ENCODE data around the gene LONRF2.

Gene LONRF2

GRCh38 chr2:100237163-100237562 is 85.1 kb downstream of the LONRF2 start:
- Histone ChIP-seq H3K27ac (replicated peaks) (no peak overlapping the region), H3K4me3 (replicated peaks; ENCODE audit: insufficient read depth, low read length) (no peak overlapping the region), H3K27me3 (ENCODE audit: insufficient read depth, poor library complexity, severe bottlenecking) (no peaks in the 10 kb centered on the region)
- TF ChIP-seq GABPA (IDR thresholded peaks at IDR 0.05; ENCODE audit: low read depth) (no peak), REST (IDR thresholded peaks at IDR 0.05; ENCODE audit: insufficient replicate concordance, low read depth) (no peak), POLR2AphosphoS5 (IDR thresholded peaks at IDR 0.05; ENCODE audit: low read depth) (no peak), SPI1 (IDR thresholded peaks at IDR 0.05; ENCODE audit: borderline replicate concordance, low read depth) (no peak)
- TF ChIP-seq, protein P1, sequence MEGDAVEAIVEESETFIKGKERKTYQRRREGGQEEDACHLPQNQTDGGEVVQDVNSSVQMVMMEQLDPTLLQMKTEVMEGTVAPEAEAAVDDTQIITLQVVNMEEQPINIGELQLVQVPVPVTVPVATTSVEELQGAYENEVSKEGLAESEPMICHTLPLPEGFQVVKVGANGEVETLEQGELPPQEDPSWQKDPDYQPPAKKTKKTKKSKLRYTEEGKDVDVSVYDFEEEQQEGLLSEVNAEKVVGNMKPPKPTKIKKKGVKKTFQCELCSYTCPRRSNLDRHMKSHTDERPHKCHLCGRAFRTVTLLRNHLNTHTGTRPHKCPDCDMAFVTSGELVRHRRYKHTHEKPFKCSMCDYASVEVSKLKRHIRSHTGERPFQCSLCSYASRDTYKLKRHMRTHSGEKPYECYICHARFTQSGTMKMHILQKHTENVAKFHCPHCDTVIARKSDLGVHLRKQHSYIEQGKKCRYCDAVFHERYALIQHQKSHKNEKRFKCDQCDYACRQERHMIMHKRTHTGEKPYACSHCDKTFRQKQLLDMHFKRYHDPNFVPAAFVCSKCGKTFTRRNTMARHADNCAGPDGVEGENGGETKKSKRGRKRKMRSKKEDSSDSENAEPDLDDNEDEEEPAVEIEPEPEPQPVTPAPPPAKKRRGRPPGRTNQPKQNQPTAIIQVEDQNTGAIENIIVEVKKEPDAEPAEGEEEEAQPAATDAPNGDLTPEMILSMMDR (IDR thresholded peaks at IDR 0.05; ENCODE audit: insufficient read depth, low read length): no peak
- DNase-seq (ENCODE audit: low read depth in 1 of 2, low spot score in 1 of 2): no peak

GRCh38 chr2:100236166-100236565 is 86.1 kb downstream of the LONRF2 start:
- no peak for DNase-seq (ENCODE audit: low read depth in 1 of 2, low spot score in 1 of 2)
- Histone ChIP-seq H3K27me3 (ENCODE audit: insufficient read depth, poor library complexity, severe bottlenecking) (no peaks in the 10 kb centered on the region), H3K27ac (replicated peaks) (no peak overlapping the region), H3K4me3 (replicated peaks; ENCODE audit: insufficient read depth, low read length) (no peak overlapping the region)
- TF ChIP-seq, protein P1 (IDR thresholded peaks at IDR 0.05; ENCODE audit: insufficient read depth, low read length): no peak
- TF ChIP-seq GABPA (IDR thresholded peaks at IDR 0.05; ENCODE audit: low read depth) (no peak), POLR2AphosphoS5 (IDR thresholded peaks at IDR 0.05; ENCODE audit: low read depth) (no peak), SPI1 (IDR thresholded peaks at IDR 0.05; ENCODE audit: borderline replicate concordance, low read depth) (no peak), REST (IDR thresholded peaks at IDR 0.05; ENCODE audit: insufficient replicate concordance, low read depth) (no peak)

DNA sequence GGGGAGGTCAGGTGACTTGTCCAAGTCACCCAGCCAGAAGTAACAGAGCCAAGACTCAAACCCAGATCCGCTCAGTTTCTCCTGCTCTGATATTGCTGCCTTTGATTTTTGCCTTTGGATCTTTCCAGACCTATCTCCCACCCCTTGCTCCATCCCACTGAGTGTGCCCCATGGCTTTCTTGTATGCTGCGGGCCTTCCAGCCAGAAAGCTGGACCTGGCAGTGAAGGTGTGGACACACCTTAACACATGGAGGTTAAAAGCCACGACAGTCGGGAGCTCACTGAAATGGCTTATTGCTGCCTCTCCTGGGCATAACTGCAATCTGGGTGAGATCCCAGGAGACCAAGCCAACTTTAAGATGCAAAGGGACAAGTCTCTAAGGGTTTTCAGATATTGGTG is 86.7 kb downstream of the LONRF2 start:
- Histone ChIP-seq H3K27me3 (ENCODE audit: insufficient read depth, poor library complexity, severe bottlenecking) (no peaks in the 10 kb centered on the region), H3K4me3 (replicated peaks; ENCODE audit: insufficient read depth, low read length) (no peak overlapping the region), H3K27ac (replicated peaks) (no peak overlapping the region)
- no peak for TF ChIP-seq POLR2AphosphoS5 (IDR thresholded peaks at IDR 0.05; ENCODE audit: low read depth)
- TF ChIP-seq, protein P1 (IDR thresholded peaks at IDR 0.05; ENCODE audit: insufficient read depth, low read length): no peak
- TF ChIP-seq SPI1 (IDR thresholded peaks at IDR 0.05; ENCODE audit: borderline replicate concordance, low read depth): no peak
- TF ChIP-seq GABPA (IDR thresholded peaks at IDR 0.05; ENCODE audit: low read depth): no peak
- TF ChIP-seq REST (IDR thresholded peaks at IDR 0.05; ENCODE audit: insufficient replicate concordance, low read depth): no peak
- DNase-seq (ENCODE audit: low read depth in 1 of 2, low spot score in 1 of 2): no peak

Measured in HL-60 (cell line).